GDM1 (cell line): ENCODE measurements around the gene SEMA3C.
"Not testable (repeated sequence)": the region's sequence is repeated elsewhere in the genome, so short reads cannot be mapped to it uniquely, and the experiment has no call there.

Experiments used
- DNase-seq: peaks from one replicate; lab custom pipeline; 2025; lab: John Stamatoyannopoulos, UW

The SEMA3C gene

DNA sequence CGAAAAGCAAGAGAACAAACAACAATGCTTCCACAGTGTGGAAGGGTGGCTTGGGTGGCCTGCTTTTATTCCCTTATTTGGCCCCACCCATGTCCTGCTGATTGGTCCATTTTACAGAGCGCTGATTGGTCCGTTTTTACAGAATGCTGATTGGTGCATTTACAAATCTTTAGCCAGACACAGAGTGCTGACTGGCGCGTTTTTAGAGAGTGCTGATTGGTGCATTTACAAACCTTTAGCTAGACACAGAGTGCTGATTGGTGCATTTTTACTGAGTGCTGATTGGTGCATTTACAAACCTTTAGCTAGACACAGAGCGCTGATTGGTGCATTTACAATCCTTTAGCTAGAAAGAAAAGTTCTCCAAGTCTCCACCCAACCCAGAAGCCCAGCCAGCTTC lies 8.1 kb upstream of the SEMA3C start:
- DNase-seq, result not testable (repeated sequence)

DNA sequence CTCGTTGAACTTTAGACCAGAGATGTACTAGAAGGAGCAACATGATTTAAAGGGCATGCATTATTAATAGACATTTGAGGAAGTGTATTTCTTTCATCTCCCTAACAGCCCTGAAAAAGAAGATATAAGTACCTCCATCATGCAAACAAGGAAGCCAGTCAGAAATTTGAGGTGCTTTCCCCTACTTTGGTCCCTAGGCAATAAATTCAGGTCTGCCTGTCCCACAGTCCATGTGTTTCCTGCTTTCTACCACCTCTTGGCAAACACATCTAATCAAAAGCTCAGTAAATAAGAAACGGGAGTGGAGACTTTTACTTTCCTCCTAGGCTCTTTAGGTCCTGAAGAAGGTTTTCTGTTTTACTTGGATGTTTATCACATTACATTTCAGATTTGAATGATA lies 5.2 kb upstream of the SEMA3C start:
- DNase-seq, result no peak

DNA sequence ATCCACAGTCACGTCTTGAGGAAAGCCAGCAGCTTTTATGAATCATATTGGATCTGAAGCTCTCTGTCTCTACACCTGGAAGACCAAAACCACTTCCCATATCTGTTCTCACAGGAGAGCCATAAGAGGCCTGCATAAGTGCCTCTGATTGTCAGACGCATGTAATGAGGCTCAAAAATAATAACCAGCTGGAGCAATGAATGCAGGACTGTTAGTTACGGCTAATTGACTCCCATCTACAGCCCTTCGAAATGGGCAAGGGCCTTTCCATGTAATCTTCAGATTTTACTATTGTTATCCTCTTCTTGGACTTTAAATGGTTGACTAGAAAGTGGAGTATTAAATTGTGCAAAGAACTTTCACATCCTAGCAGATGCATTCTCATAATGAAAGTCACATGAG lies 4.4 kb upstream of the SEMA3C start:
- no peak for DNase-seq

DNA sequence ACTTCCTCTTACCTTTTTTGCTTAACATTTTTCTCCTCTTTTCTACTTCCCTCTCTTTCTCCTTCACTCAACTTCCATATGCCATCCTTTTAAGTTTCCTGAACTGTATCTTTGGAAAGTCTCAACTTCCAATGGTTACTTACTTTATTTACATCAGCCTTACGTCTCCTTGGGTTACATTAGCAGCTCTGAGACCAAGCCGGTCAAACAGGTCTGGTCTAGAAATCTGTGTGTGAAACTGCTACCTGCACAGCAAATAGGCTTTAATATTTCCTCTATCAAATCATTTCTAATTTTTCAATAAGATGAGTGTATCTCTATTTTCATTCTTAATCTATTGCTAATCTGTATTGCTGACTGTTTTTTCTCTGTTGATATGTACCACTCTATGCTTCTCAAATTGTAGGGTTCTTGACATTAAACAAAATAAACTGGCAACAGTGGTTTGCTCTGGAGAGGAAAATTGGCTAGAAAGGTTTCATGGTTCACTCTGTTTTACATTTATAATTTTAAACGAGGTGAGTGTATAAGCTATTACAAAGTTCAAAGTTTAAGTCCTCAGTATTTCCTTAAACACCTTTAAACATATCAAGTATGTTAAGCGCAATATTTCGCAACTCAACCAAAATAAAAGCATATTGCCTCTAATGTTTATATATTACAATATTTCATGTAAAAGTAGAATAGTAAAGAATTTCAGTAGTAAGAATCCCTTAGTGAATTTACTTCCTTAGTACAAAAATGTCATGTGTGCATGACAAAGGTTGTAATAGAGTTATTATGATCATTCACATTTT lies 3.6 kb upstream of the SEMA3C start:
- DNase-seq, result no peak

DNA sequence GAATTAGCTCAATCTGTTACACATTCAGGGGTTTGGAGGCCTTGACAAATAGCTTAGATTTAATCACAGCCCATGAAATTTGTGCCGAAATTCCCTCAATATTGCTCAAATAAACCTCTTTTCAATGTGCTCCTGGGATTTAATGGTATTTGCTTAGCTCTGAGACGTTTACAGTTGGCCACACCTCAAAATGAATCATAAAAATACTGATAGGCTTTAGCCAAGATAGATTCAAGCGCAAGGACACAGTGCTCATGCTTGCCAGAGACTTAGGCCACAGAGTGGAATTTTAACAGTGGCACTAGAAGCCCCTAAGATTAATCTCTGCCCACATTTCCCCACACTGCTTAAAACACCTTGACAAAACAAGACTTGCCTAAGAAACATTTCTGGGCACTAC lies 2.3 kb upstream of the SEMA3C start:
- no peak for DNase-seq

DNA sequence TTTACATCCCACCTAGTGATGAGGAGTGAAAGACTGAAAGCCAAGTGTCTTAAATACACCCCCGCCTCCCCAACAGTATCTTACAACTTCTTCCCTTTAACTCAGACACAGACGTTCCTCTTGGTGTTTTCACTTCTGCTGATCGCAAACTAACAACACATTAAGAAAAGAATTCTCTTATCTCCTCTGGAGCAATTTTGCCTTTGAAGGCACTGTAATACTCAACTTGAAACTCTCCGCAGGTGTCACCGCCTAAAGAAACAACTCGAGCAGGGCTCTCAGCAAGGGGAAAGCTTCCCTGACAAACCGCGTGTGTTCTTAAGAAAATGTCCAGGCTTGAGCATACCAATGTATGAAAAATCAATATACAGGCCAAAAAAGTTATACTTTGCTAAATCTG lies 452 bp downstream of the SEMA3C start:
- no peak for DNase-seq

DNA sequence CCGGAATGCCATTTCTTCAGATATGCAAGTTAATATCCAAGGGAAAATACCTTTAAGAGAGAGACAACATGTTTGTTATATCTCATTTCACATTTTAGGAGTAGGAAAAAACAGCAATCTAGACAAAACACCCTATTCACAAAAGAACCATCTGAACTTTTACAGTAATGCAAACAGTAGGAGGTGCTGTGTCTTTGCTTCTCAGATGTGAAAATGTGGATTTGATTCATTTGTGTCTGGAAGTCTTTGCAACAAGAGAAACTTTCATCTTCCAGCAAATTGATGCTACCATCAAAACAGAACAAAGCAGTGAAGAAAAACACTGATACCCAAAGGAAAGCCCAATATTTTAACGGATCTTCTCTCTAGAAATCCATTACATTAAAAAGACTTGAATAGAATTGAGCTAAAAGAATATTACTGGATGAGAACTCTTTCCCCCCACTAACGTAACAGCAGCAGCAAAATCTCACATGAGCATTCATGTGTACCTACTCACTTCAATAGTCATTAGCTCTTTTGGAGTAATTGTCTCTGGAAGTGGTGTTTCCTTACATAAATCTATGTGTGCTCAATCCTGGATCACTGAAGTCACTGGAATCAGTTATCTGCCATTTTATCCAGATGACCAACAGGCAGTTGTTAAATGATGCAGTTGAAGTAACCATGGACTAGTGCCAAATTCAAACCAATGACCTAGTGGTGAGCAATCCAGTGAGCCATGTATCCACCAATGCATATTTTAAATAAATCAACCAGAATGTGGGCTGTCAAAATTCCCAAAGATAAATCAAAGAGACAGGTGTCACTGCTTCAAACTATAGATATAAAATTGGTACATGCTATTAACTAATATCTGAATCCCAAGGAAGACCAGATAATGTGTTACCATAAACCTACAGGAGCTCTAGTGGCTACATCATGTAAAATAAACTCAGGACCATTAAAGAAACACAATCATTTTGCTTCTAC lies 1.8 kb downstream of the SEMA3C start:
- DNase-seq, result no peak

DNA sequence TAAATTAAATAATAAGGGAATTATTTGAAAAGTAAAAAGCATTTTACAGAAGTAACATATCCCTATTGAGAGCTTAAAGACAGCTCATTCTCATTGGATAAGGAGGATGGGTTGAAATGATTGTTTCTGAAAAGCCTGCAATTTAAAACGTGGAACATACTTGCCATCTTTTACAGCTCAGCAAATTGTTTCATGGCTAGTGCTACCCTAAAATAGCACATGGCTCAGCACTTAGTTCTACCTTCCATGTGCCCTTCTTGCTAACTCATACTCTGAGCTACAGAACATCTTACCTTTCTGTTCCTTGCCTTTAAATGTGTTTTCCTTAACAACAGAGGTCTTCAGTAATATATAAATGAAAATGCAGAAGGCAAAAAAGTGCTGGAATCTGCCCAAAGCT lies 8.6 kb downstream of the SEMA3C start:
- DNase-seq, result no peak

DNA sequence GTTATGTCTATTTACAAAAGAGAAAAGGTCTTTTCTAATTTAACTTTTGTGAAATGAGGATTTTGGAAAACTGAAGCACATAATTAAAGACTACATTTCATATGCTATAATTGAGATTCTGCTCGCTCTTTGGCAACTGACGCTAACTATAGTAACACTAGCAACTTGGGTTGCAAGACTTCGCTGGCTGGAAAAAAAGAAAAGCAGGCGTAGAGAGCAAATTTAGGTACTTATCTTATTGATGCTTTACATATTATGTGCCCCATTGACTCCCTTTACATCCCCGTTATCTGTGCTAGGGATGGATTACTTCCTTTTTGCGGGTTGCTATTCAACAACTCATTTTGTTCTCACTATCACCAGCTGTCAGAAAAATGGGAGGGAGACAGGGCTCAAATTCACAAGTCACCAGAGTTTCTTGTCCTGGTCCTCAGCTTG lies 10.5 kb downstream of the SEMA3C start:
- DNase-seq, result no peak

DNA sequence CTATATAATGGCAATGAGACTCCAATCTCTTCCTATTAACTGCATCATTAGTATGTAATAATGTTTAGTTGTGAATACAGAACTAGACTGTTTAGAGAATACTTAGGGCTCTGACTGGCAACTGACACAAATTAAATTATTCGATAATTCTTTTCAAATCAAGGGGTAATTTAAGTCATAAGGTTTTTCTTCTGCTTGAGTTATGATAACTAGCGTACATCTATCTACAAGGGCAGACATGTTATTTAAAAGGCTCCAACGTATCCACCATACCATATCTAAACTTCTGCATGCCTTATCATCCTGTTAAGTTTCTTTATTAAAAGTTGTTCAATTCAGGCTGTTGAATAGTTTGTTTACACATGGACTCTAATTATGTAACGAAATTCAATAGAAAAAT lies 11.2 kb downstream of the SEMA3C start:
- no peak for DNase-seq

DNA sequence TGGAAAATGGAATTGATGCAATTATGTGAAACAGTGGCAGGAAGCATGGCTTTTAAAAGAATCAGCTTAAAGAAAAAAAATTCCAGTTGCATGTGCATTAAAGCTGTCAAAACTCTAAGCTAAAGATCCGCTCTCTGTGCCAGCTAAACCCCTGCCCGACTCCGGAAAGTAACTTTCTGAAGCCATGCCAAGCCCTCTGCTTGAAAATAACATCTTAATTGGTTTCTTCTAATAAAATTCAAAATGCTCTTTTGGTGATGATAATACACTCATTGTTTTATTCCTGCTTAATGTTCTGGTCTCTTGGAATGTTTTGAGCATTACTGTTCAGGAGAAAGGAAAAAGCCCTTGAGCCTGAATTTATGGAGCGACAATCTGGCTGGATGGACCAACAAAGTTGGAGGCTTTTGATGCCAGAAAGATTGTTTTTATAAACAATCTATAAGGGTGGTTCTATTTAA lies 11.7 kb downstream of the SEMA3C start:
- no peak for DNase-seq

DNA sequence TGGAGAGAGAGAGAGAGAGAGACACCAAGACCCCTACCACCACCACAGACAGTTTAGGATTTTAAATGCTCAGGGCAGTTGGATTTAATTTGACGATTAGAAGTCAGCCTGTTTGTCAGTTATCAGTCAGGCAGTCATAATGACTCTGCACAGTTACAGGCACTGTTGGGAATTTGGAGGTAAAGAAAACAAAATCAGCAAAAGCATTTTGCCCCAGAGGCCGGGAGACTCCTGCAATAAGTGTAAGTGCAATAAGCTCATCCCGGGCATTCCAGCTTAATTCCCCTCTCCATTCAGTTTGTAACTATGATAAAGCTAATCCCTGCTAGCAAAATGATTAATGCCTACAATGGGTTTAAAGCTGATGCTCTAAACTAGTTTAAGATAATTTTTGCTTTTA lies 13.5 kb downstream of the SEMA3C start:
- no peak for DNase-seq

DNA sequence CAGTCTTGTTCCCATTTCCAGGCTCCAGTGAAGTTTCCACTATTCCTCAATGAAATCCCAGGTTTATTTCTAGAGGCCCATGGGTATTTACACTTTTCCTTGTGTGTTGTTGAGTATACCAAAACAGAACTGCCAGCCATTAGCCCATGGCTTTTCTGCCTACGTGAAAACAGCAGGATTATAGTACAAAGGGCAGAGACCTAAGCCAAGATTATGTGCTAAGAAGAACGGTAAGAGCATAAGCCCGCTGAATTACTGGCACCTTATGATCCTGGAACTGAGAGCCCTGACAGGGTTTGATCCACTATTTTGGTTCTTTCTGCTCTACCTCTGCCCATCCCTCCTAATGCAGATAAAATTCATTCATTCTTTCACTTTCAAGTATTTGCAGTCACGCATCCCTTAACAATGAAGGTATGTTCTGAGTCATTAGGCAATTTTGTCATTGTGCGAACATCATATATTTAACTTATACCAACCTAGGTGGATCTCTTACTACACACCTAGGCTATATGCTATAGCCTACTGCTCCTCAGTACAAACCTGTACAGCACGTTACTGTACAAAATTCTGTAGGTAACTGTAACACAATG lies 16.0 kb downstream of the SEMA3C start:
- DNase-seq, result no peak

DNA sequence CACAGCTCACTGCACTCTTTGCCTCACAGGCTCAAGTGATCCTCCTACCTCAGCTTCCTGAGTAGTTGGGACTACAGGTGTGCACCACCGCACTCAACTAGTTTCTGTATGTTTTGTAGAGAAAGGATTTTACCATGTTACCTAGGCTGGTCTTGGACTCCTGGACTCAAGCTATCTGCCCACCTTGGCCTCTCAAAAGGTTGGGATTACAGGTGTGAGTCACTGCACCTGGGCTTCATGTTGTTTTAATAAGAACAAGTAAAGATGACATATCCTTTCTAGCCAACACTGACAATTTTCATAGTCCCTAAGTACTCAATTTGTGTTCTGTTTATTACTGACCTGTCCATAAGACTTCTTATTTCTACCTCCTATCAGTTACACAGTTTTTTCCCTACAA lies 16.8 kb downstream of the SEMA3C start:
- DNase-seq, result no peak

DNA sequence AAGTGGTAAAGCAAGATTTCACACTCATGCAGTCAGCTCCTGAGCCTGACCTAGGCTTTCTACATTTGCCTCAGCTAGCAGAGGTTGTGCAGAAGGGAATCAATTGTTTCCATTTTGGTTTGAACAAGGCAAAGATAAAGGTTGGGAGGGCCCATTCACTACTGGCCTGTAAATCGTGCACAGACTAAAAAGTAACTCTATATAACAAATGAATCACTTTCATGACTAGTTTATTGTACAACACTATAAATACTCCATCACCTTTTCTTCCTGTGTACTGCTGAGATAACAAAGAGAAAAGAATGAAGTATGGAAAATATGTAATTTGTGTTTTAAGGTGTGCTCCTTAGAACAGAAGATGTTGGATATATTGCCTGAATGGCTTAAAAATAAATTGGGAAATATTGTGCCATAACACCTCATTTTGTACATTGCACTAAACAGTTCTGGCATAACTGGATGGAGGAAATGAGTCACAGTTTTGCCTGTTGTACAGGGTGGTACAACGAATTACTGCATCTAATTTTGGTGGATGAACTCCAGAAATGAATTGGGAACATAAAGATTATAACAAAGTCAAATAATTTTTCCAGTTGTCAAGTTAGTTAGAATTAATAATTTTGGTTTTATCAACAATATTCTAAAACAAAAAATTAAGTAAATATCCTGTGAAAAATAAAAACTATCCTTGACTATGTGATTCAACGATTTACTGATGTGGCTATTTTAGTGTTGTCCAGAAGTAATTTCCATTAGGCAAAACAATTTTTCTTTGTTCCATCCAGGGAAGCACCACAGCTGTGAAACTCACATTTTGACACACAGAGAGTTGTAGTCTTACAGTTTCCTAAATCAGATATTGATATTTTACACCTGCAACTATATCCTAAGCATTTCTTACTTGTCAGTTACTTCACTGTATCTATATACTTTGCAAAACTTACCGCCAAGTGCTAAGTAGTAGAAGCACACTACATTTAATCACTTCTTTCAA lies 18.0 kb downstream of the SEMA3C start:
- DNase-seq, result no peak

DNA sequence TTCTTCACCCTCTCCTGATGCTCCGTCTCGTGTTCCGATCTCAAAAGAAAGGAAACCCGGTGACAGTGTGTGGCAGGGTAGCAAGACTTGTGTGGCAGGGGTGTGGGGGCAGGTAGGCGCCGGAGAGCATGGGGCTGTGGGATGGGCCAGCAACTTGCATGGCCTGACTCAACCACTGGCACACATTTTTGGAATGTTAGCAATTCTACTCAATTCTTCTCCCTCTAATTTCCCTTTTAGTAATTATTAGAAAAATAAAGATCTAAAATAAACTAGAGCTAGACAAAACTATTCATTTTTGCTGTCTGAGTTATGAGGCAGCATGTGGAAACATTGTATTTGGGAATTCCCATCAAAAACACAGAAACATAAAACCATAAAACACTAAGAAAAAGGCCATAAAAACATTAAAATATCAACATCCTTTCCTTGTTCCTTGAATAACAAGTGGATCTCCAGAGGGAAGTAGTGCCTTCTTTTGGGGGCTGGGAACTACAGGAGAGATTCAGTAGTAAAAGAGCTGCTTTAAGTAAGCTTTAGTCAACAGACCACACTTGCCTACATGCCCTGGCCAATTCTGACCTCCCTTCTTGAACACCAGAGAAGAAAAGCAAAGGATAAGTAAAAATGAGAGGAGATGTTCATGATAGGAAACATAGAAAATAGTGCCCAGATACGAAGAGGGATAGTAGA lies 21.8 kb downstream of the SEMA3C start:
- no peak for DNase-seq

DNA sequence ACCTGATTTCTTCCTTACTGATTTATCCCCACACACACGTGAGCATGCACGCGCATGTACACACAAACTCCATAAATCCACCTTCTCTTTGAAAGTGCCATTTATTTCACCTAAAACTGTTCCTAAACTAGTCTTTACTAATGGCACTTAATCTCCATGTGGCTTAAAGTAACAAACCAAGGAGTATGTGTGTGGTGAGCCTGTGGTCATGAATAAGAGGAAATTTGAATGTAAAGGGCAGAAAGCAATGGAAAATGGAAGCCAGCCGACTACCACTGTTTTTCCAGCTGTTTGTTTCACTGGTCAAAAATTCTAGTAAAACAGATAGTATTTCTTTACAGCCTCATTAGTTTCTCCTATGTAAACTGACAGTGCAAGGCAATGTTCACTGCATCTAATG lies 23.8 kb downstream of the SEMA3C start:
- DNase-seq, result no peak

DNA sequence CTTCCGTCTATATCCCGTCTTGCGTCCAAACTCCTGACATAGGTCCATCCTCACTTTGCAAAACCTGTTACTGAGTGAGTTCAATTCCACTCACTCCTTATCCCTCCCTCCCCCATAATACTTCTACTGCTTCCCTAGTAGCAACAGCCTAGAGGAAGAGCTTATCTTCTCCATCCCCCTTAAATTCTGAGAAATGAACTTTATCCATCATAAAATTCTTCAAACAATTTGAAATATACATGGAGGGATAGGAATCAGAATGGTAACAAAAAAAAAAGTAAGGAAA lies 27.6 kb downstream of the SEMA3C start:
- DNase-seq, result no peak

DNA sequence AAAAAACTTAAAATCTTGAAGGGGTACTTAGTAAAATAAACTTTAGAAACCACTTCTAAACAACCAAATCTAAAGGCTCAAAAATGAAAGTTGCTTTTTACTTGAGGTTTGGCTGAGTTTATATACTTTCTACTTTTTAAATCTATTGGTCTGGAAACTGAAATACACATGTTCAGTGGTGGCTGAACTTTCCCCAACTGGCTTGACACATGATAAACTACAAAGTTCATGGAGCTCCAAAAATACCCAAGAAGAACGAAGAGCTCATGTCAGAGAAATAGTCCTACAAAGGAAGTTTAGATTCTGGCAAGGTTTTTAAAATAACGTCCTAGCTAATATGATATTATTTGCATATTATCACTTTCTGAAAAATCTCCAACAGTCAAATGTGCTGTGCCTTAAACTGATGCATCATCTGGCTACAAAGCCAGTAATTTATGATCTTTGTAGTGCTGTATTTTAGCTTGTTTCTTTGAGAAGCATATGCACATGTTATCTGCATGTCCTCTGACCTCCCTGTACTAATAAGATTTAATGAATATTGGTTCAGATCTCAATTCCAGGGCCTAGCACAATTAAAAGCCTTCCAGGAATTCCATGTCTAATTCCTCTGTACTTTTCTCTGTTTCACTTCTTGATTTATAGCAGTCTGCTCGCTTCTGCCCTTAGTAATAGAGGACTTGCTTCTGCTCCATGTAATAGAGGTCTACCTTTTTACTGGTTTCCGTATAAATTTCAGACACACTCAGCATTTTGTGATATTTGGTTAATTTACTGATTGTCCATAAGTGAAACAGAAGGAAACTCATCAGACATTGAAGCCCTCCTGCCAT lies 28.2 kb downstream of the SEMA3C start:
- no peak for DNase-seq

DNA sequence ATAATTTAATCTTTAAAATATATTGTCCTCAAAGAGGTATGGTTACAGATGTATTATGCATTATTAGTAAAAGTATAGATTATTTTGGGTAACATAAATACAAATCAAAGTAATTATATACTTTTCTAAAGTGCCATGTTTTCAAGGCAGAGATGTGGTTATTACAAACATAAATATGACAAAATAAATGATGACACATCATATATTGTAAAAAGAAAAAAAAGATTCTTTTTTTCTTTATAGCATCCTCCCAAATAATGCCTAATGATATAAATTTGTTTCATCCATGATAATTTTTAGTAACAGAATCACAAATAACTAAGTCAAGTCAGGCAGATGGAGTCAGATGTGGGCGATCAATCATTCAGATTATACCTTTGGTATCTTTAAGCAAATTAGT lies 29.3 kb downstream of the SEMA3C start:
- no peak for DNase-seq
